RWPE1 (cell line): Measurements from ENCODE around the gene ATXN8OS.

Source experiments
- CTCF ChIA-PET: fragments of 350-600 bp; sonication (Branson Sonifier 250); formaldehyde crosslinking; extraction: SDS; loops from one replicate; lab custom pipeline; 2021; lab: Yijun Ruan, JAX
- POLR2A ChIA-PET: fragments of 400-600 bp; formaldehyde crosslinking; extraction: SDS; loops from one replicate; lab custom pipeline; 2020; ENCODE audit warnings: antibody characterized with exemption; ENCODE audit not compliant: low non-redundant PET; lab: Yijun Ruan, JAX
- DNase-seq: peaks from one replicate; pipeline ENCODE4 v3.0.0; 2012; ENCODE audit warnings: low spot score
- H3K27ac ChIP-seq: fragments of 450-650 bp; 2 replicates; pipeline ENCODE4 v1.5.1; 2017
- CTCF ChIP-seq: fragments of 450-650 bp; conservative IDR thresholded peaks from 2 replicates; pipeline ENCODE4 v1.5.1; 2017; ENCODE audit warnings: low read depth, mild to moderate bottlenecking

The ATXN8OS gene

DNA sequence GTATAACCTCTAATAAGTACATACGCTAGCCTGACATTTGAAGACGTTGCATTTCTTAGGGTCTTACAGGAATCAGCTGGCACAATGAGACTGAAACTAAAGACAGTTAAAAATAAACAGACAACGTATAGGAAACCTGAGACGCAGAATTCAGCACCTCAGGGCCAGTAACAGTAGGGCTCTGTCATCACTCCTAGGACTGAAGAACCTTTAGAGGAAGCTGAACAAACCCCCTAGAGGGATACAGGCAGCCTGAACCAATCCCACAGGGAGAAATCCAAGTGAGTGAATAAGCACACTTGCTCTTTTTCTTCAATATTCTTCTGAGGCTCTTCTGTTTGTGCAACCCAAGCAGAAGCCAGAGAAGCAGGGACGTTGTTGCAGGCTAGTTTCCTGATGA, 54.5 kb downstream of the ATXN8OS start:
- H3K27ac ChIP-seq: no peak overlapping the region
- ChIA-PET CTCF (interaction anchor here (0.5 kb wide), 1 partner anchor 415 kb away, joined by 5 read pairs; no protein-coding TSS in a partner anchor), POLR2A (no interaction called here)
- TF ChIP-seq CTCF: no peak
- DNase-seq: no peak

DNA sequence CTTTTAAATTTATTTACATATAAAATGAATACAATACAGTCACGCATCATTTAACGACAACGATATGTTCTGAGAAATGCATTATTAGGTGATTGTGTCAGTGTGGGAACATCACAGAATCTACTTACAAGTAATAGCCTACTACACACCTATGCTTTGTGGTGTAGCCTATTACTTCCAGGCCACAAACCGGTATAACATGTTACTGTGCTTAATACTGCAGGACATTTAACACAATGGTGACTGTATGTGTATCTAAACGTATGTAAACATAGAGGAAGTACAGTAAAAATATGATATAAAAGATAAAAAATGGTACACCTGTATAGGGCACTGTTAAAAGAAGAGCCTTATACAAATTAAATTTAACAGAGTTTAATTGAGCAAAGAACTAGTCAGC, 63.1 kb downstream of the ATXN8OS start:
- TF ChIP-seq CTCF: no peak
- ChIA-PET CTCF (no interaction called here), POLR2A (no interaction called here)
- H3K27ac ChIP-seq: no peak overlapping the region
- DNase-seq: no peak

- CTCF ChIA-PET: no interaction called here
- DNase-seq: no peak
- H3K27ac ChIP-seq: no peak overlapping the region
- POLR2A ChIA-PET: no interaction called here
- no peak for TF ChIP-seq CTCF
These were observed 63.5 kb downstream of the ATXN8OS start for GRCh38 chr13:70171151-70171550.

DNA sequence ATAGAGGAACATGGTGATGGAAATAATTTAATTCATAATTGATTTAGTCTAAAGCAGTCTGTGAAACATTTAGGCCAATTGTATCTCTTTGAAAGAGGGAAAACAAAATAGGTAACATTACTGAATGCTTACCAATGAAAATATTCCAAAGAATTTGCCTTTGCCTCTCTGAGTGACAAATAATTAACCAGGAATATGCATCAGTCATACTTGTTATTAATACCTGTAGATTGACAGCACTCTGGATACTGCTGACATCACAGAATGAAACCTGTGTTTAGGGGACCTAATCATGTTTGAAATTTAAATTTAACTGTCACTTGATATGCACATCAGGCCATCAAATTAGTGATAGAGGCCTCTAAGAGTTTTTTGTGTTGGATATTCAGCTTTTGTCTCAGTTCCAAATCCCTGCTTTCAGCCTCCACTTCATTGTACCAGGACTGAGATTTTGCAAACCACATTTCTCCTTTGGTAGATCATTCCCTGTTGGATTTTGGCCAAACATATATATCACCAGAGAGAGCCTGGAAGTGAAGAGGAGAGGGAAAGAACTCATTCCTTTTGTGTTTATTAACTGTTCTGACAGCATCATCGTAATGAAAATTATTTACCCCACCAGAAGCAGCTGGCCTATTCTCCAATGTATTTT, 65.4 kb downstream of the ATXN8OS start:
- H3K27ac ChIP-seq: no peak overlapping the region
- POLR2A ChIA-PET: no interaction called here
- DNase-seq: no peak
- CTCF ChIA-PET: no interaction called here
- TF ChIP-seq CTCF: no peak

GRCh38 chr13:70173598-70173959, 66.0 kb downstream of the ATXN8OS start:
- CTCF ChIA-PET: no interaction called here
- POLR2A ChIA-PET: interaction anchor here (0.5 kb wide), 1 partner anchor 231 kb away, joined by 7 read pairs; no protein-coding TSS in a partner anchor
- no peak for DNase-seq
- TF ChIP-seq CTCF: no peak
- H3K27ac ChIP-seq: no peak overlapping the region

DNA sequence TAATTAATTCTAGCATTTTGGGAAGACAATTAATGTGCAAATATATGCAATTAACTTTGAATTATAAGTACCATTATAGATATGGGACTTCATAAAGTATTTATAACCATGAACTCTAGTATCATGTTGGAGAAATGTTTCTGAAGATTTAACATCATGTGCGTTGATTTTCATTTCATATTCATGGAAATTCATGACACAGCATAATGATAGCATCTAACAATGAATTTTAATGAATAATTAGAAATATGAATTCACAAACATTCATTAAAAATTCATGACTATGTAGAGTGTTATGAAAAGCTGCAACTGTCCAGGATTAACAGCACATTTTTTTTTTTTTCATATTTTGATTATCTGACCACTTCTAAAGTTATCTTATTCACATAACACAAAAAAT, 70.7 kb downstream of the ATXN8OS start:
- TF ChIP-seq CTCF: no peak
- CTCF ChIA-PET: no interaction called here
- H3K27ac ChIP-seq: no peak overlapping the region
- POLR2A ChIA-PET: no interaction called here
- DNase-seq: no peak
